GM12878 (cell line): ENCODE results near the gene GABRR1. TPM values are rescaled to one million over a fixed set of nuclear protein-coding genes. Genes with fewer than 3 reads are reported as not detected.

Experiments
- ATAC-seq: fragments of 200-7000 bp; cut with Tn5 transposase; 3 replicates; pipeline ENCODE4 v1.9.1; 2020; ENCODE audit warnings: mild to moderate bottlenecking, moderate library complexity
- BruUV-seq: library from RNA; stranded (reverse); fragments of 400-500 nt; replicated peaks from 2 replicates; lab custom pipeline; 2021; lab: Mats Ljungman, UMichigan
- CTCF ChIA-PET: fragments of 300-600 bp; sonication (Branson Sonifier 250); formaldehyde crosslinking; extraction: SDS; loops from one replicate; lab custom pipeline; 2021; ENCODE audit warnings: inconsistent platforms; lab: Yijun Ruan, JAX
- POLR2A ChIA-PET: fragments of 350-600 bp; formaldehyde crosslinking; extraction: SDS; loops from one replicate; lab custom pipeline; 2021; ENCODE audit warnings: inconsistent platforms; lab: Charles Lee
- RAD21 ChIA-PET: fragments of 300-600 bp; sonication (Branson Sonifier 250); formaldehyde crosslinking; loops from one replicate; lab custom pipeline; 2023; ENCODE audit warnings: antibody characterized with exemption; ENCODE audit not compliant: unreplicated experiment; lab: Charles Lee
- SMC1A ChIA-PET: fragments of 300-600 bp; sonication (Branson Sonifier 250); formaldehyde crosslinking; loops from one replicate; lab custom pipeline; 2023; ENCODE audit not compliant: unreplicated experiment, uncharacterized antibody; lab: Charles Lee
- DNase-seq: peaks from one replicate; pipeline ENCODE4 v3.0.0-alpha.2; 2011; ENCODE audit warnings: low read depth, low spot score
- FAIRE-seq: peaks from 3 replicates; lab custom pipeline; 2011; peaks lifted over from hg19 to GRCh38; lab: Jason Lieb, UNC
- H2AFZ ChIP-seq: 2 replicates; pipeline ENCODE4 v1.6.0; 2011; ENCODE audit warnings: low read depth, low read length, control low read depth; ENCODE audit not compliant: control insufficient read depth
- H3K27ac ChIP-seq: 2 replicates; pipeline ENCODE4 v1.5.1; 2011; ENCODE audit warnings: control low read depth; ENCODE audit not compliant: control insufficient read depth, insufficient read depth
- H3K27me3 ChIP-seq, 2 experiments: replicated peaks in 1 of 2; 2 replicates each; pipeline versions ENCODE4 v1.6.0 to v1.6.1; 2011; ENCODE audit warnings: low read length in 1 of 2; ENCODE audit not compliant: control insufficient read depth in 2 of 2, insufficient read depth in 2 of 2
- H3K36me3 ChIP-seq, 2 experiments: 2 replicates each; pipeline ENCODE4 v1.5.1; 2011; ENCODE audit warnings: low read length in 1 of 2; ENCODE audit not compliant: control insufficient read depth in 2 of 2, insufficient read depth in 2 of 2
- H3K4me1 ChIP-seq: 2 replicates; pipeline ENCODE4 v1.6.1; 2011; ENCODE audit warnings: mild to moderate bottlenecking, low read length, moderate library complexity, mixed read lengths; ENCODE audit not compliant: control insufficient read depth, insufficient read depth
- H3K4me2 ChIP-seq: 2 replicates; pipeline ENCODE4 v1.6.0; 2011; ENCODE audit warnings: control low read depth; ENCODE audit not compliant: control insufficient read depth, insufficient read depth
- H3K4me3 ChIP-seq: fragments of 200-600 bp; sonication (generic); 2 replicates; pipeline ENCODE4 v1.5.1; 2016
- H3K79me2 ChIP-seq: 2 replicates; pipeline ENCODE4 v1.6.0; 2011; ENCODE audit warnings: low read length; ENCODE audit not compliant: control insufficient read depth, insufficient read depth
- H3K9ac ChIP-seq: 2 replicates; pipeline ENCODE4 v1.8.0; 2011; ENCODE audit warnings: low read length, control low read depth, mixed read lengths; ENCODE audit not compliant: control insufficient read depth, insufficient read depth
- H3K9me3 ChIP-seq: replicated peaks from 3 replicates; pipeline ENCODE4 v1.5.1; 2011; ENCODE audit warnings: mild to moderate bottlenecking, low read length; ENCODE audit not compliant: control insufficient read depth, insufficient read depth
- H4K20me1 ChIP-seq: 2 replicates; pipeline ENCODE4 v1.6.0; 2011; ENCODE audit not compliant: control insufficient read depth, insufficient read depth
- FOXM1 ChIP-seq: IDR thresholded peaks from 2 replicates; pipeline ENCODE4 v1.6.1; 2012; ENCODE audit warnings: low read depth, mild to moderate bottlenecking, inconsistent platforms, low read length, moderate library complexity
- MTA3 ChIP-seq: IDR thresholded peaks from 2 replicates; pipeline ENCODE4 v1.6.1; 2012; ENCODE audit warnings: low read length, inconsistent platforms, borderline replicate concordance
- PAX5 ChIP-seq: IDR thresholded peaks from 2 replicates; pipeline ENCODE4 v1.6.1; 2011; ENCODE audit warnings: low read depth, low read length, borderline replicate concordance
- PKNOX1 ChIP-seq: fragments of 450-650 bp; IDR thresholded peaks from 2 replicates; pipeline ENCODE4 v1.6.1; 2016; ENCODE audit warnings: mild to moderate bottlenecking
- PML ChIP-seq: IDR thresholded peaks from 2 replicates; pipeline ENCODE4 v1.6.1; 2012; ENCODE audit warnings: low read length, inconsistent platforms
- RELA ChIP-seq: fragments of 450-650 bp; IDR thresholded peaks from 2 replicates; pipeline ENCODE4 v1.8.0; 2014; ENCODE audit warnings: borderline replicate concordance; ENCODE audit not compliant: partially characterized antibody
- STAT1 ChIP-seq: fragments of 450-650 bp; conservative IDR thresholded peaks from 2 replicates; pipeline ENCODE4 v1.6.1; 2014; ENCODE audit warnings: antibody characterized with exemption, mild to moderate bottlenecking
- ZBED1 ChIP-seq: IDR thresholded peaks from 2 replicates; pipeline ENCODE4 v1.6.1; 2016; ENCODE audit warnings: borderline replicate concordance
- ZNF622 ChIP-seq: fragments of 450-650 bp; IDR thresholded peaks from 2 replicates; pipeline ENCODE4 v1.6.1; 2017; ENCODE audit warnings: mild to moderate bottlenecking, inconsistent platforms
- WGBS: methylation state at CpG from one replicate; pipeline ENCODE4 v1.1.6; 2016; ENCODE audit warnings: low lambda C conversion rate; ENCODE audit not compliant: insufficient replicate concordance, insufficient coverage; ENCODE audit errors: missing lambda C conversion rate; 5-methylcytosine and 5-hydroxymethylcytosine counted together
- in situ Hi-C: fragments of 300-500 bp; cut with MboI; formaldehyde crosslinking; loops from 9 replicates; pipeline ENCODE4 v1.14.3; 2018; ENCODE audit warnings: mixed read lengths
- intact Hi-C: fragments of 100-400 bp; cut with micrococcal nuclease; formaldehyde crosslinking; loops from one replicate; pipeline ENCODE4 v1.14.2; 2022; ENCODE audit not compliant: unreplicated experiment
- polyA plus RNA-seq, 11 experiments: library from polyadenylated mRNA; depleted of rRNA in 4 of 11; unstranded in 6 of 11; stranded (reverse) in 5 of 11; fragments of >200 nt; fragmentation: Nextera tagmentation in 4 of 11; fragmentation: Illumina TruSeq in 1 of 11; extraction: Ambion mirVana in 4 of 11; extraction: Trizol in 1 of 11; gene quantifications; 1 replicate in 1 of 11; 2 replicates in 10 of 11; pipeline versions ENCODE4 v1.2.1 to v1.2.3, GENCODE V29; 2011 to 2016; ENCODE audit warnings: inconsistent platforms in 2 of 11, missing spikeins in 2 of 11, low read depth in 1 of 11
- total RNA-seq, 4 experiments: library from RNA; depleted of rRNA in 3 of 4; stranded (reverse); fragments of >200 nt in 3 of 4; fragmentation: Illumina TruSeq in 1 of 4; extraction: Trizol in 1 of 4; gene quantifications; 2 replicates each; pipeline versions ENCODE4 v1.2.1 to v1.2.3, GENCODE V29; 2013 to 2021
- TF ChIP-seq, protein P1 (sequence below): IDR thresholded peaks from 2 replicates; pipeline ENCODE4 v1.6.1; 2012; ENCODE audit warnings: mild to moderate bottlenecking, low read depth, low read length
- TF ChIP-seq, protein P2 (sequence below): fragments of 450-650 bp; formaldehyde crosslinking; IDR thresholded peaks from 2 replicates; pipeline ENCODE4 v1.4.0; 2020; ENCODE audit warnings: mild to moderate bottlenecking, moderate library complexity

GABRR1 gene
- total and polyA plus RNA-seq, 10 of the 15 experiments (the other 5 are each of a cell fraction or from before 2014, with no cell fraction given), result not detected

DNA sequence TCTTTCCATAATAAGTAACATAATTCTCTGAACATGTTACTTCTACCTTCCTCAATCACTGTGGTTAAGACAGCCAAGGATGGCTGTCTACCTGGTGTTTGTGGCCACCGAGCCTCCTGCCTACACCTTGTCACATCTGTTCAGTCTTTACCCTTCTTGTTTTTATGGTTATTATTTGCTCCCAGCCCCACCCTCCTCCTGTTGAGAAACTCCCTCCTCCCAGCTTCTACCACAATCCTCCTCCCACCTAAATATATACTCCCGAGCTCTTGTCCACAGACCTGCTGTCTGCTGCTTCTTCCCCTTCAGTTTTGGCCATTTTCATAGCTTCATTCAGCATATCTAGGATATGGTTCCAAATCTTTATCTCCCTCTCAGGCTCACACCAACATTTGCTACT lies 35.7 kb upstream of the GABRR1 start:
- POLR2A ChIA-PET, result no interaction called here
- CTCF ChIA-PET, result interaction anchor here (1.5 kb wide), 1 partner anchor 115 kb away, joined by 3 read pairs; no protein-coding TSS in a partner anchor
- no peak overlapping the region for H3K4me3 ChIP-seq
- no peaks in the 10 kb centered on the region for H3K9me3 ChIP-seq
- H3K4me2 ChIP-seq, result no peak overlapping the region
- no peak overlapping the region for H3K9ac ChIP-seq
- no peaks in the 10 kb centered on the region for H3K79me2 ChIP-seq
- BruUV-seq, result no TSS peak
- H2AFZ ChIP-seq, result no peak overlapping the region
- no peaks in the 10 kb centered on the region for H3K27me3 ChIP-seq
- no peak overlapping the region for H3K27ac ChIP-seq
- intact Hi-C loops, result no loop called here
- WGBS, result 0% methylated on average over 2 of the region's 2 CpGs
- no peaks in the 10 kb centered on the region; the same call in 1 of the 2 replicates for H4K20me1 ChIP-seq
- in situ Hi-C loops, result no loop called here
- no peak for FAIRE-seq
- no peaks in the 10 kb centered on the region for H3K4me1 ChIP-seq
- RAD21 ChIA-PET, result no interaction called here
- SMC1A ChIA-PET, result no interaction called here
- H3K36me3 ChIP-seq, result no peaks in the 10 kb centered on the region
- no peak for ATAC-seq
- no peak for DNase-seq
- TF ChIP-seq ZNF622, result no peak
- no peak for TF ChIP-seq FOXM1
- TF ChIP-seq PKNOX1, result no peak
- TF ChIP-seq PML, result no peak
- no peak for TF ChIP-seq MTA3
- TF ChIP-seq, protein P1, sequence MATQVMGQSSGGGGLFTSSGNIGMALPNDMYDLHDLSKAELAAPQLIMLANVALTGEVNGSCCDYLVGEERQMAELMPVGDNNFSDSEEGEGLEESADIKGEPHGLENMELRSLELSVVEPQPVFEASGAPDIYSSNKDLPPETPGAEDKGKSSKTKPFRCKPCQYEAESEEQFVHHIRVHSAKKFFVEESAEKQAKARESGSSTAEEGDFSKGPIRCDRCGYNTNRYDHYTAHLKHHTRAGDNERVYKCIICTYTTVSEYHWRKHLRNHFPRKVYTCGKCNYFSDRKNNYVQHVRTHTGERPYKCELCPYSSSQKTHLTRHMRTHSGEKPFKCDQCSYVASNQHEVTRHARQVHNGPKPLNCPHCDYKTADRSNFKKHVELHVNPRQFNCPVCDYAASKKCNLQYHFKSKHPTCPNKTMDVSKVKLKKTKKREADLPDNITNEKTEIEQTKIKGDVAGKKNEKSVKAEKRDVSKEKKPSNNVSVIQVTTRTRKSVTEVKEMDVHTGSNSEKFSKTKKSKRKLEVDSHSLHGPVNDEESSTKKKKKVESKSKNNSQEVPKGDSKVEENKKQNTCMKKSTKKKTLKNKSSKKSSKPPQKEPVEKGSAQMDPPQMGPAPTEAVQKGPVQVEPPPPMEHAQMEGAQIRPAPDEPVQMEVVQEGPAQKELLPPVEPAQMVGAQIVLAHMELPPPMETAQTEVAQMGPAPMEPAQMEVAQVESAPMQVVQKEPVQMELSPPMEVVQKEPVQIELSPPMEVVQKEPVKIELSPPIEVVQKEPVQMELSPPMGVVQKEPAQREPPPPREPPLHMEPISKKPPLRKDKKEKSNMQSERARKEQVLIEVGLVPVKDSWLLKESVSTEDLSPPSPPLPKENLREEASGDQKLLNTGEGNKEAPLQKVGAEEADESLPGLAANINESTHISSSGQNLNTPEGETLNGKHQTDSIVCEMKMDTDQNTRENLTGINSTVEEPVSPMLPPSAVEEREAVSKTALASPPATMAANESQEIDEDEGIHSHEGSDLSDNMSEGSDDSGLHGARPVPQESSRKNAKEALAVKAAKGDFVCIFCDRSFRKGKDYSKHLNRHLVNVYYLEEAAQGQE, result no peak
- no peak for TF ChIP-seq PAX5
- no peak for TF ChIP-seq RELA
- no peak for TF ChIP-seq ZBED1
- TF ChIP-seq STAT1, result no peak
- TF ChIP-seq, protein P2, sequence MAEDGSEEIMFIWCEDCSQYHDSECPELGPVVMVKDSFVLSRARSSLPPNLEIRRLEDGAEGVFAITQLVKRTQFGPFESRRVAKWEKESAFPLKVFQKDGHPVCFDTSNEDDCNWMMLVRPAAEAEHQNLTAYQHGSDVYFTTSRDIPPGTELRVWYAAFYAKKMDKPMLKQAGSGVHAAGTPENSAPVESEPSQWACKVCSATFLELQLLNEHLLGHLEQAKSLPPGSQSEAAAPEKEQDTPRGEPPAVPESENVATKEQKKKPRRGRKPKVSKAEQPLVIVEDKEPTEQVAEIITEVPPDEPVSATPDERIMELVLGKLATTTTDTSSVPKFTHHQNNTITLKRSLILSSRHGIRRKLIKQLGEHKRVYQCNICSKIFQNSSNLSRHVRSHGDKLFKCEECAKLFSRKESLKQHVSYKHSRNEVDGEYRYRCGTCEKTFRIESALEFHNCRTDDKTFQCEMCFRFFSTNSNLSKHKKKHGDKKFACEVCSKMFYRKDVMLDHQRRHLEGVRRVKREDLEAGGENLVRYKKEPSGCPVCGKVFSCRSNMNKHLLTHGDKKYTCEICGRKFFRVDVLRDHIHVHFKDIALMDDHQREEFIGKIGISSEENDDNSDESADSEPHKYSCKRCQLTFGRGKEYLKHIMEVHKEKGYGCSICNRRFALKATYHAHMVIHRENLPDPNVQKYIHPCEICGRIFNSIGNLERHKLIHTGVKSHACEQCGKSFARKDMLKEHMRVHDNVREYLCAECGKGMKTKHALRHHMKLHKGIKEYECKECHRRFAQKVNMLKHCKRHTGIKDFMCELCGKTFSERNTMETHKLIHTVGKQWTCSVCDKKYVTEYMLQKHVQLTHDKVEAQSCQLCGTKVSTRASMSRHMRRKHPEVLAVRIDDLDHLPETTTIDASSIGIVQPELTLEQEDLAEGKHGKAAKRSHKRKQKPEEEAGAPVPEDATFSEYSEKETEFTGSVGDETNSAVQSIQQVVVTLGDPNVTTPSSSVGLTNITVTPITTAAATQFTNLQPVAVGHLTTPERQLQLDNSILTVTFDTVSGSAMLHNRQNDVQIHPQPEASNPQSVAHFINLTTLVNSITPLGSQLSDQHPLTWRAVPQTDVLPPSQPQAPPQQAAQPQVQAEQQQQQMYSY, result no peak
